Measurements from ENCODE around the gene DAP3.
A peak's percentile ranks its signal among the peaks of the same experiment; 100 is the strongest.
"Not testable (repeated sequence)": the region's sequence is repeated elsewhere in the genome, so short reads cannot be mapped to it uniquely, and the experiment has no call there.

Gene DAP3

DNA sequence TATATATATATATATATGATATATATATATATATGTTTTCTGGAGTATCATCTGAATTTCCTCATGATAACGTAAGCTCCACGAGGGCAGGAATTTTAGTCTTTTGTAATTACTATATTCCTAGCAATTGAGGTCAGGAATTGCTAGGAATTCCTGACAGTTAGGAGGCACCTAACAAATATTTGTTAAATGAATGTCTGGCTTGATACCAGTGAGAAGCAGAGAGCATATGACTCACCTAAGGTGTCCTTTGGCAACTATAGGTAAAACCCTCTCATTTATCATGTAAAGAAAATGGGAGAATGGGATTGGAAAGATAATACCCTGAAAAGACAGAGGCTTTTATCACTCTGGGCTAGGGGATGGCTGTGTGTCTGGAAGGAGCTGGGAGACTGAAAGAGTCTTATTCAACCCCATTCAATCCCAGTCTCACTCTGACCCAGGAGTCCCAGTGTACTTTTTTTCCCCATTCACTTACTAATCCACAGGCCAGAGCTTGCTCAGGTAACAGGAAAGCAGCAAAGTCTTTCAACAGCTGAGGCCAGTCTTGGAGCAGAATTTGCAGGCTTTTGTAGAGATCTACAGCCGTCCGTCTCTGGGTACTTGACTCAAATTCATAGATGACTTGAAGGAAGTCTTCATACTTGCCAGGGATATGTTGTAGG lies 71.2 kb downstream of the DAP3 start:
- H3K36me3 ChIP-seq (ENCODE audit: control insufficient read depth, insufficient read depth, low read length, severe bottlenecking), result peaks cover 69% of the 10 kb centered on the region
- no peak for DNase-seq (ENCODE audit: low read depth)
- no peak overlapping the region for H3K4me3 ChIP-seq (ENCODE audit: low read length)
- H3K9ac ChIP-seq (ENCODE audit: low read length), result no peak overlapping the region
- H3K4me1 ChIP-seq (ENCODE audit: control insufficient read depth, insufficient read depth, low read length), result peaks cover 12% of the 10 kb centered on the region
- H3K9me3 ChIP-seq (ENCODE audit: control insufficient read depth, low read length), result no peaks in the 10 kb centered on the region
- H3K27me3 ChIP-seq (replicated peaks; ENCODE audit: control insufficient read depth, insufficient read depth, low read length), result no peaks in the 10 kb centered on the region

DNA sequence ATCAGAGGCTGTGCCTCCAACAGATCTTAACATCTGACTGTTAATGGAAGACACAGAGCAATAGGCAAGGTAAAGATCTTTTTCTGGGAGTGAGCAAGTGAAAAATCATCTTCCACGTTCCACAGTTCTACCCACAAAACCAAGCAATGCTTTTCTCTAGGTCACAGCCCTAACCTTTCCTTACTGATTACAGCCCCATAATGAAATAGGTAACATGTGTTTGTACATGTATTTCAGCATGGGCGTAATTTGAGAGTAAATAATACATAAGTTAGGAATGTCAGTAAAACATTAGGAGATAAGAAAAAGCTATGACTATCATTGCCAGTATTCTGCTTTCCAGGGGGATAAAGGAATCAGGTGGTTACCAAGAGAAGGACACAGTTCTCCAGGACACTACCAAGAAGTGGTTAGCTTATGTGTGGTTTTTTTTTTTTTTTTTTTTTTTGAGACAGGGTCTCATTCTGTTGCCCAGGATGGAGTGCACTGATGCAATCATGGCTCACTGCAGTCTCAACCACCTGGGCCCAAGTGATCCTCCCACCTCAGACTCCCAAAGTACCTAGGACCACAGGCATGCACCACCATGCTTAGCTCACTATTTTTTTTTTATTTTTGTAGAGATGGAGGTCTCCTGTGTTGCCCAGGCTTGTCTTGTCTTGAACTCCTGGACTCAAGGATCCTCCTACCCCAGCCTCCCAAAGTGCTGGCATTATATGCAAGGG lies 72.0 kb downstream of the DAP3 start:
- H3K27me3 ChIP-seq (replicated peaks; ENCODE audit: control insufficient read depth, insufficient read depth, low read length), result no peaks in the 10 kb centered on the region
- H3K9ac ChIP-seq (ENCODE audit: low read length), result no peak overlapping the region

DNA sequence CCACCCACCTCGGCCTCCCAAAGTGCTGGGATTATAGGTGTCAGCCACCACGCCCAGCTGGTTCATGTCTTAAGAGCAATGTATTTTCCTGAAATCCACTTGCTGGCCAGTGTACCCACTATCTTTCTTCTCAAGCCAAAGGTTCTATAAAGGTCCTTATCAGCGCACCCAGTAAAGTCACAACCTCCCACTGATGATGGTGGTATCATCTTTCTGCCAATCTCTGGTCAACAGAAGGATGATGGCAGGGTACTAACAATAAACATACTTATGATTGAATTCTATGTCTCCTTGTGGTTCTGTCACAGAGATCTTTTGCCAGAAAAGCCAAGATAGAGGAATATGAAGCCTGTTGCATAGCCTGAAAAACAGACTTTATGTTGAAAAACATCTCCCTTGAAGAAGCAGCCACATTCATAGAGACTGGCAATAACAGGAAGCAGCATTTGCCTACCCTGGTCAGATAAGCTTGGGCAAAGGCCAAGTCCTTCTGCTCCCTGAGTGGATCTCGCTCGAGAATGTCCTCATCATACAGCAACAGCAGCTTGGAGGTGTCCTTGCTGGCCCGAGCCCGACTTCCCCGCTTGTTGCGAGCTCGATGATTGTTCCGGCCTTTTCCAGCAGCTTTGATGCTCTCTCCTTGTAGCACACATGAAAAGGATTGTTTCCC lies 73.0 kb downstream of the DAP3 start:
- H3K9ac ChIP-seq (ENCODE audit: low read length), result no peak overlapping the region
- H3K9me3 ChIP-seq (ENCODE audit: control insufficient read depth, low read length), result no peaks in the 10 kb centered on the region
- H3K4me3 ChIP-seq (ENCODE audit: low read length), result no peak overlapping the region
- no peak for DNase-seq (ENCODE audit: low read depth)
- H3K36me3 ChIP-seq (ENCODE audit: control insufficient read depth, insufficient read depth, low read length, severe bottlenecking), result peaks cover 69% of the 10 kb centered on the region
- no peaks in the 10 kb centered on the region for H3K27me3 ChIP-seq (replicated peaks; ENCODE audit: control insufficient read depth, insufficient read depth, low read length)
- H3K4me1 ChIP-seq (ENCODE audit: control insufficient read depth, insufficient read depth, low read length), result peaks cover 12% of the 10 kb centered on the region

More for the DNA sequence above, 72.0 kb downstream of the DAP3 start:
- Histone ChIP-seq H3K4me3 (ENCODE audit: low read length) (no peak overlapping the region), H3K36me3 (ENCODE audit: control insufficient read depth, insufficient read depth, low read length, severe bottlenecking) (peaks cover 69% of the 10 kb centered on the region), H3K4me1 (ENCODE audit: control insufficient read depth, insufficient read depth, low read length) (peaks cover 12% of the 10 kb centered on the region), H3K9me3 (ENCODE audit: control insufficient read depth, low read length) (no peaks in the 10 kb centered on the region)
- DNase-seq (ENCODE audit: low read depth), result no peak

DNA sequence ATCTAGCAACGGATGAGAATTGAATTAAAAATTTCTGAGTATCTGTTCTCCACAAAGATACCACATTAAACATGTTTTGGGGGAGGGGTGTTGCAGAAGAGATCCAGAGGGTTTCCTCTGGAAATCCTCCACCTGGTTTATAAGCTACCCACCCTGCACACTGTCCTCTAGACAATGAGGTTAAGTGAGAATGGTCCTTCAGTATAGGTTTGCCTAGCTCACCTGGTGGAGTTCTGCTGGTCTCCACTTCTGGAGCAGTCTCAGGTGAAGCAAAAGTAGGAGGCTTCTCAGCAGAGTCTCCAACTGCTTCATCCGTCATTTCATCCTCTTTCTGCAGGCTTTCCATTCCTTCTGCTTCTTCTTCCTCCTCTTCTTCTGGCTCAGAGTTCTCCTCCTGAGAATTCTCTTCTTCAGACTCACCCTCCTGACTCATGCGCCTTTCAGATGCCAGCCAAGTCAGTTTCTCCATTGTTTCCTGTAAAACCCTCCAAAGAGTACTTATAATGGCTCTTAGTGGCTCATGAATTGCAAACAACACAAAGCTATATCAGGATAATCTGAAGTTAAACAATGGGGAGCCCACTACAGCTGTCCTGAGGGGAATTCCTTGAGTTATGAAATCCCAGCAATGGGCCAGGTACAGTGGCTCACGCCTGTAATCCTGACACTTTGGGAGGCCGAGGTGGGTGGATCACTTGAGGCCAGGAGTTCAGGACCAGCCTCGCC lies 74.4 kb downstream of the DAP3 start:
- H3K4me3 ChIP-seq (ENCODE audit: low read length); H3K9me3 ChIP-seq (ENCODE audit: control insufficient read depth, low read length); H3K9ac ChIP-seq (ENCODE audit: low read length); H3K27me3 ChIP-seq (replicated peaks; ENCODE audit: control insufficient read depth, insufficient read depth, low read length): not testable (repeated sequence)
- peak; percentile 89 for DNase-seq (ENCODE audit: low read depth)
- H3K4me1 ChIP-seq (ENCODE audit: control insufficient read depth, insufficient read depth, low read length), result peaks cover 12% of the 10 kb centered on the region
- peaks cover 72% of the 10 kb centered on the region for H3K36me3 ChIP-seq (ENCODE audit: control insufficient read depth, insufficient read depth, low read length, severe bottlenecking)

DNA sequence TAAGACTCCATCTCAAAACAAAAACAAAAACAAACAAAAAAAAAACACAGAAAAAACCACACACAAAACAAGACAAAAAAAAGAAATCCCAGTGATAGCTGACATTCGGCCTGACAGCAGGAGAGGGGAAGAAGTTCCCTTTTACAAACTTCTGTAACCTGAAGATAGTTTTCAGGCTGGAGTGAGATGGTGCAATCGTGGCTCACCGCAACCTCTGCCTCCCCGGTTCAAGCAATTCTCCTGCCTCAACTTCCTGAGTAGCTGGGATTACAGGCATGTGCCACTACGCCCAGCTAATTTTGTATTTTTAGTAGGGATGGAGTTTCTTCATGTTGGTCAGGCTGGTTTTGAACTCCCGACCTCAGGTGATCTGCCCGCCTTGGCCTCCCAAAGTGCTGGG lies 75.1 kb downstream of the DAP3 start:
- H3K9ac ChIP-seq (ENCODE audit: low read length); H3K27me3 ChIP-seq (replicated peaks; ENCODE audit: control insufficient read depth, insufficient read depth, low read length); H3K4me3 ChIP-seq (ENCODE audit: low read length); DNase-seq (ENCODE audit: low read depth); H3K9me3 ChIP-seq (ENCODE audit: control insufficient read depth, low read length): not testable (repeated sequence)
- peaks cover 70% of the 10 kb centered on the region for H3K36me3 ChIP-seq (ENCODE audit: control insufficient read depth, insufficient read depth, low read length, severe bottlenecking)
- H3K4me1 ChIP-seq (ENCODE audit: control insufficient read depth, insufficient read depth, low read length), result peaks cover 12% of the 10 kb centered on the region

DNA sequence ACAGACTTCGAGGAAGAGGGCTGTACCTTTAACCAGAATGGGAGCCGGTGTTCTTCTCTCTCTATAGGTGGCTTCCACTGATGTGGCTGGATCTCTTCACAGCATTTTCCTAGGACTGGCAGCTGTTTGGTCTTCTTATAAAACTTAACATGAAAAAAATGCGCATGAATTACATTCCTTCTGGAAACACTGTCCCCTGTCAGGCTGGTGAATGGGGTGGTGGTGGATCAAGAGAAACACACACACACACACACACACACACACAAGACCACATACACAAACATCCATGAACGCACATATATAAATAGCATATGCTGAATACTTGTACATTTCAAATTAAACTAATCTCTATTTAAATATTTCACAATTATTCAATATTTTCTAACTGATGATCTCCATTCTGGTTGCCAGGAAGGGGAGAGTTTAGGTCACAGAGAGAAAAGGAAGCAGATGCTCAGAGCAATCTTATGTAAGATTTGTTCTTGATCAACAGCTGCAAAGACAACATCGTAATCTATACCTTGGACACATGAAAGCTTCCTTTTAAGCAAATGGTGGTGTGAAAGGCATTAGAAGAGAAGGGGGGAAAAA lies 78.6 kb downstream of the DAP3 start:
- H3K9ac ChIP-seq (ENCODE audit: low read length); H3K4me3 ChIP-seq (ENCODE audit: low read length); DNase-seq (ENCODE audit: low read depth); H3K9me3 ChIP-seq (ENCODE audit: control insufficient read depth, low read length); H3K27me3 ChIP-seq (replicated peaks; ENCODE audit: control insufficient read depth, insufficient read depth, low read length): not testable (repeated sequence)
- peaks cover 75% of the 10 kb centered on the region for H3K36me3 ChIP-seq (ENCODE audit: control insufficient read depth, insufficient read depth, low read length, severe bottlenecking)
- peaks cover 12% of the 10 kb centered on the region for H3K4me1 ChIP-seq (ENCODE audit: control insufficient read depth, insufficient read depth, low read length)

DNA sequence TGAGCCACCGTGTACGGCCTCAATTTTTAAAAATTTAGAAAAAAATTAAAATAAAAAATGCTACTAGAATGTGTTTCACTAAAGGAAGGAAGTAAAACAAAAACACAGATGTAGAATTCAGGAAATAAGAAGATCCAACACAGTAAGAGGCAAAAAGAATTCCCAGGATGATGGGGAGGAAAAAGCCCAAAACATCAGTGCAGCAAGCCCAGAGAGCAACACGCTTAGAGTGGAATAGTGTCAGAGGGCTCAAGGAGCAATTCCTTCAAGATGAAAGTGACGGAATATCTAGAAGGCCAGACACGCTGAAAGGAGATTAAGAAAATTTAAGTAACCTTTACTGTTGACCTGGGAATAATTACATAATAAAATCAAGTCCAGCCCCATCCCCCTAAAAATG lies 80.4 kb downstream of the DAP3 start:
- Histone ChIP-seq H3K9ac (ENCODE audit: low read length) (no peak overlapping the region), H3K36me3 (ENCODE audit: control insufficient read depth, insufficient read depth, low read length, severe bottlenecking) (peaks cover 89% of the 10 kb centered on the region), H3K9me3 (ENCODE audit: control insufficient read depth, low read length) (no peaks in the 10 kb centered on the region), H3K4me3 (ENCODE audit: low read length) (no peak overlapping the region), H3K27me3 (replicated peaks; ENCODE audit: control insufficient read depth, insufficient read depth, low read length) (no peaks in the 10 kb centered on the region), H3K4me1 (ENCODE audit: control insufficient read depth, insufficient read depth, low read length) (no peaks in the 10 kb centered on the region)
- DNase-seq (ENCODE audit: low read depth), result no peak

DNA sequence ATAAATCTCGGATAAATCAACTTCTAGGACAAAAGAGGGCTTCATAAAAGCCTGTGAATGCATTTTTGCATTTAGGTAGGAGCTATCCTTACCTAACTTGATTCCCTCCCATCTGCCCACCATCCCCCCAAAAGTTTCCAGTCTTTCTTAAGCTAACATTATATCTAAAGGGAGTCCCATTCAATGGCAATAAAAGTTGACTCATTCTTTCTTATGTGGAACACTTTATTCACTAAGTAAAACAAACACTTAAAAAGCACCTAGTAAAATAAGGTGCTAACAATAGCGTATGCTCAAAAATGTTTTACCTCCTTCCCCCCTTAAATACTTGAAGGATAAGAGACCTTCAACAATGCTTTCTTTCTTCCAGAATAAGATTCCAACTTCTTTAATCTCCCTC lies 84.3 kb downstream of the DAP3 start:
- Histone ChIP-seq H3K9me3 (ENCODE audit: control insufficient read depth, low read length) (no peaks in the 10 kb centered on the region), H3K9ac (ENCODE audit: low read length) (no peak overlapping the region), H3K4me3 (ENCODE audit: low read length) (no peak overlapping the region), H3K36me3 (ENCODE audit: control insufficient read depth, insufficient read depth, low read length, severe bottlenecking) (peaks cover 93% of the 10 kb centered on the region), H3K27me3 (replicated peaks; ENCODE audit: control insufficient read depth, insufficient read depth, low read length) (no peaks in the 10 kb centered on the region), H3K4me1 (ENCODE audit: control insufficient read depth, insufficient read depth, low read length) (no peaks in the 10 kb centered on the region)
- no peak for DNase-seq (ENCODE audit: low read depth)

DNA sequence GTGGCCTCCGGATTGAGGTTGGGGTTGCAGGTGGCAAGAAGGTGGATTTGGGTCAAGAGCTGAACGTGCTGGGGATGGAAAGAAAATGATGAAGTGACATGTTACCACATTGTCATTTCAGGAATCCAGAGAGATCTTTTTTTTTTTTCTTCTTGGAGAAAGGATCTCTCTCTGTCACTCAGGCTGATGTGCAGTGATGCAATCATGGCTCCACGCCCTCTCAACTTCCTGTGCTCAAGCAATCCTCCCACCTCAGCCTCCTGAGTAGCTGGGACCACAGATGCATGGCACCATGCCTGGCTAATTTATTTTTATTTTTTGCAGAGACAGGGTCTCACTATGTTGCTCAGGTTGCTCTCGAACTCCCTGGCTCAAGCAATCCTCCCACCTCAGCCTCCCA lies 87.5 kb downstream of the DAP3 start:
- Histone ChIP-seq H3K9me3 (ENCODE audit: control insufficient read depth, low read length) (no peaks in the 10 kb centered on the region), H3K27me3 (replicated peaks; ENCODE audit: control insufficient read depth, insufficient read depth, low read length) (no peaks in the 10 kb centered on the region), H3K36me3 (ENCODE audit: control insufficient read depth, insufficient read depth, low read length, severe bottlenecking) (peaks cover 67% of the 10 kb centered on the region), H3K4me3 (ENCODE audit: low read length) (no peak overlapping the region), H3K4me1 (ENCODE audit: control insufficient read depth, insufficient read depth, low read length) (no peaks in the 10 kb centered on the region), H3K9ac (ENCODE audit: low read length) (no peak overlapping the region)
- no peak for DNase-seq (ENCODE audit: low read depth)

DNA sequence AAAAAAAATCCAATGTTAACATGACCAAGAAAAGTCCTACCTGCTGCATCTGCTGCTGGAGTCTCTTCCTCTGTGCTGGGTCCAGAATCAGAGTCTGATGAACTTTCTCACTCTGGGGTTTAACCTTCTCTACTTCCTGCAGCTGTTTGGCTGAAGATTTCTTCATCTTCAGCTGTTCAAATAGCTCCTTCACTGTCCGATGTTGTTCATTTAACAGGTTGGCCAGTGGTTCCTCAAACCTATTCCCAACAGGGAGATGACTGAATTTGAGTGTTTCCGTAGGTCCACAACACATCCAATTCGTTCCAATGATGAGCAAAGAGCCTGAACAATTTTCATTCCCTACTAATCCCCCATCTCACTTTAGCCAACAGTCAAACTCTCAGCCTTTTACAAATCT lies 88.7 kb downstream of the DAP3 start:
- DNase-seq (ENCODE audit: low read depth), result no peak
- Histone ChIP-seq H3K4me1 (ENCODE audit: control insufficient read depth, insufficient read depth, low read length) (no peaks in the 10 kb centered on the region), H3K27me3 (replicated peaks; ENCODE audit: control insufficient read depth, insufficient read depth, low read length) (no peaks in the 10 kb centered on the region), H3K36me3 (ENCODE audit: control insufficient read depth, insufficient read depth, low read length, severe bottlenecking) (peaks cover 56% of the 10 kb centered on the region), H3K9me3 (ENCODE audit: control insufficient read depth, low read length) (no peaks in the 10 kb centered on the region), H3K9ac (ENCODE audit: low read length) (no peak overlapping the region), H3K4me3 (ENCODE audit: low read length) (no peak overlapping the region)

Measured in adipocyte (in vitro differentiated cells).